Epithelial cell of esophagus (primary cell): ENCODE results near the gene EMP1.

Experiments
- DNase-seq: peaks from one replicate; pipeline ENCODE4 v3.0.0; 2010; ENCODE audit warnings: low read depth
- H3K4me3 ChIP-seq: 2 replicates; pipeline ENCODE4 v1.5.1; 2011; ENCODE audit warnings: mild to moderate bottlenecking, low read length, control low read depth
- CTCF ChIP-seq: IDR thresholded peaks from 2 replicates; pipeline ENCODE4 v1.5.1; 2011; ENCODE audit warnings: low read depth, mild to moderate bottlenecking, low read length, control low read depth, inconsistent platforms; ENCODE audit not compliant: insufficient read depth; ENCODE audit errors: missing control alignments

EMP1 gene

GRCh38 chr12:13178568-13179210 is 17.8 kb upstream of the EMP1 start:
- no peak overlapping the region for H3K4me3 ChIP-seq
- no peak for DNase-seq
- TF ChIP-seq CTCF, result no peak

- H3K4me3 ChIP-seq, result no peak overlapping the region
- DNase-seq, result peak; percentile 87
- no peak for TF ChIP-seq CTCF
These were observed 17.1 kb upstream of the EMP1 start for GRCh38 chr12:13179211-13180074.

GRCh38 chr12:13181375-13182070 is 15.0 kb upstream of the EMP1 start:
- no peak overlapping the region for H3K4me3 ChIP-seq
- no peak for TF ChIP-seq CTCF
- DNase-seq, result no peak

- TF ChIP-seq CTCF, result no peak
- no peak overlapping the region for H3K4me3 ChIP-seq
- DNase-seq, result no peak
These were observed 13.6 kb upstream of the EMP1 start for GRCh38 chr12:13182881-13183280.

- DNase-seq, result no peak
- H3K4me3 ChIP-seq, result no peak overlapping the region
- no peak for TF ChIP-seq CTCF
These were observed 12.9 kb upstream of the EMP1 start for GRCh38 chr12:13183620-13184019.

GRCh38 chr12:13186302-13186701 is 10.2 kb upstream of the EMP1 start:
- no peak overlapping the region for H3K4me3 ChIP-seq
- TF ChIP-seq CTCF, result no peak
- no peak for DNase-seq
